Esophagus muscularis mucosa (tissue), 3 donors: ENCODE measurements around the gene DHX32.

ENCODE experiments used
- POLR2A ChIP-seq: fragments of 450-650 bp; IDR thresholded peaks from one replicate; pipeline ENCODE4 v1.6.1; 2017; ENCODE audit warnings: antibody characterized with exemption, moderate library complexity, mild to moderate bottlenecking, low read depth
- POLR2AphosphoS5 ChIP-seq, 2 donors: sonication (generic); formaldehyde crosslinking; IDR thresholded peaks; one replicate each; pipeline ENCODE4 v1.6.1; 2017; ENCODE audit warnings: antibody characterized with exemption in 2 of 2
- TF ChIP-seq, protein P1 (sequence below), 3 experiments: fragments of 200-600 bp in 2 of 3; fragments of 450-650 bp in 1 of 3; sonication (generic) in 2 of 3; IDR thresholded peaks; one replicate each; pipeline ENCODE4 v1.5.1; 2017 to 2019; ENCODE audit warnings: antibody characterized with exemption in 3 of 3, mild to moderate bottlenecking in 2 of 3, moderate library complexity in 1 of 3

DNA sequence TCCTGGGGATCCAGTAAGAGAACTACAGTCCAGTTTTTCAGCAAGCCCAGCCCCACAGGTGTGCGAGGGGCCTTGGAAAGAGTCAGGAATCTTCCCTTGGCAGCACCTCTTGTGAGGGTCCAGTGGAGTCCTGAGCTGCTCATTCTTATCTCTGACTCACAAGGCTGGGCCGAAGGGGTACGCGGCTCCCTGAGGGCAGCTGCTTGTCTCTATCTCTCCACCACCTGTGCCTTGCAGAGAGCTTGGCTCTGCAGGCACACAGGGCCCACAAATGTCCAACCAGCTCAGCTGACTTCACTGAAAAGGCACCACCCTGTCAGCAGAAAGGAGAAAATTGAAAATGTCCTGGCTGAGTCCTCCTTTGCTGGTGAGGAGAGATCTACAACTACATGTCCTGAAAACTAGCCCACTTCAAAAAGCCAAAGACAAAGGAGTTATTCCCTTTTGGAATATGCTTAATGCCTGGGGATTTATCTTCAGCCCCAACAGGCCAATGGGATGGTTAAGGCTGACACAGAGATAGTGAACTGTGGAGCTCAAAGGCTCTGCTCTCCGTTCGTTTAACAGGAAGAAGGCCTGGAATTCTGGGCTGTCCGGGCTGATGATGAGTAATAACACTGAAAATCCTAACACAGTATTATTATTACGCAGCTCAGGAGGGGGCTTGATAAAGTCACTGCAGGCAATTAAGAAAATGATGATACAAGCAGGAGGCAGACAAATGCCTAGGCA lies 81.5 kb downstream of the DHX32 start:
- TF ChIP-seq, protein P1, sequence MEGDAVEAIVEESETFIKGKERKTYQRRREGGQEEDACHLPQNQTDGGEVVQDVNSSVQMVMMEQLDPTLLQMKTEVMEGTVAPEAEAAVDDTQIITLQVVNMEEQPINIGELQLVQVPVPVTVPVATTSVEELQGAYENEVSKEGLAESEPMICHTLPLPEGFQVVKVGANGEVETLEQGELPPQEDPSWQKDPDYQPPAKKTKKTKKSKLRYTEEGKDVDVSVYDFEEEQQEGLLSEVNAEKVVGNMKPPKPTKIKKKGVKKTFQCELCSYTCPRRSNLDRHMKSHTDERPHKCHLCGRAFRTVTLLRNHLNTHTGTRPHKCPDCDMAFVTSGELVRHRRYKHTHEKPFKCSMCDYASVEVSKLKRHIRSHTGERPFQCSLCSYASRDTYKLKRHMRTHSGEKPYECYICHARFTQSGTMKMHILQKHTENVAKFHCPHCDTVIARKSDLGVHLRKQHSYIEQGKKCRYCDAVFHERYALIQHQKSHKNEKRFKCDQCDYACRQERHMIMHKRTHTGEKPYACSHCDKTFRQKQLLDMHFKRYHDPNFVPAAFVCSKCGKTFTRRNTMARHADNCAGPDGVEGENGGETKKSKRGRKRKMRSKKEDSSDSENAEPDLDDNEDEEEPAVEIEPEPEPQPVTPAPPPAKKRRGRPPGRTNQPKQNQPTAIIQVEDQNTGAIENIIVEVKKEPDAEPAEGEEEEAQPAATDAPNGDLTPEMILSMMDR (IDR thresholded peaks at IDR 0.05) = no peak
- no peak for TF ChIP-seq POLR2A
- no peak for TF ChIP-seq POLR2AphosphoS5 (IDR thresholded peaks at IDR 0.05)
